OCI-LY1 (cell line): Measurements from ENCODE around the gene C2CD4D.

Source experiments
- EZH2 ChIP-seq: fragments of 200-600 bp; sonication (generic), shearing (Covaris generic); IDR thresholded peaks from 2 replicates; pipeline ENCODE4 v1.8.0; 2017; ENCODE audit warnings: borderline replicate concordance, mixed run types, mild to moderate bottlenecking, antibody characterized with exemption, low read length, moderate library complexity, mixed read lengths
- TF ChIP-seq, protein P1 (sequence below): fragments of 200-600 bp; sonication (generic), shearing (Covaris generic); IDR thresholded peaks from 2 replicates; pipeline ENCODE4 v1.5.1; 2017; ENCODE audit warnings: mild to moderate bottlenecking, antibody characterized with exemption, low read length, moderate library complexity, mixed read lengths

DNA sequence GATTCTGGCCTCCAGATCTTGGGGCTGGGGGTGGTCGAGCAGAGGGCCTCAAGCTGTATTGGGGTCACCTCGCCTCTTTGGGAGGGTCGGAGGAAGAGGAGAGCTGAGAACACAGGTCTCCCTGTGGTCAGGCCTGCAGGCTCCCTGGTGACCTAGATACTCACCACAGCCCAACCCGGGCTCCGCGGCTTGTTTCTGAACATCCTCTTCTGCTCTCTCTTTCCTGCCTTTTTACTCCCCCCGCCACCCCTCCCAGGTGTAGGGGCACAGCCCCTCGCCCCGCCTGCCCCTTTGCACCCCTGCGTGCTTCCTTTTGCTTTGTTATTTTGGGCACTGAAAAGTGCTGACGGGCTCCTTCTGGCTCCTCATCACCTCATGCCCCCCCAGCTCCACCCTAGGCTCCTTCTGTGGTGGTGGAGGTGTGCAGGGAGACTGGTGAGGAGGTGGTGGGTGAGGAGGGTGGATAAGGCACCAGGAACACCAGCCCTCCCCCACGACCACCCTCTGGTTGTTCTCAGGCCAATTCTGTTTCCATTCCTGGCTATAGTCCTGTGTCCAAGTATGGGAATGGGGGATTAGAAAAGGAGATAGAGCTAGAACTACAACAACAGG is 23.8 kb downstream of the C2CD4D start:
- TF ChIP-seq, protein P1, sequence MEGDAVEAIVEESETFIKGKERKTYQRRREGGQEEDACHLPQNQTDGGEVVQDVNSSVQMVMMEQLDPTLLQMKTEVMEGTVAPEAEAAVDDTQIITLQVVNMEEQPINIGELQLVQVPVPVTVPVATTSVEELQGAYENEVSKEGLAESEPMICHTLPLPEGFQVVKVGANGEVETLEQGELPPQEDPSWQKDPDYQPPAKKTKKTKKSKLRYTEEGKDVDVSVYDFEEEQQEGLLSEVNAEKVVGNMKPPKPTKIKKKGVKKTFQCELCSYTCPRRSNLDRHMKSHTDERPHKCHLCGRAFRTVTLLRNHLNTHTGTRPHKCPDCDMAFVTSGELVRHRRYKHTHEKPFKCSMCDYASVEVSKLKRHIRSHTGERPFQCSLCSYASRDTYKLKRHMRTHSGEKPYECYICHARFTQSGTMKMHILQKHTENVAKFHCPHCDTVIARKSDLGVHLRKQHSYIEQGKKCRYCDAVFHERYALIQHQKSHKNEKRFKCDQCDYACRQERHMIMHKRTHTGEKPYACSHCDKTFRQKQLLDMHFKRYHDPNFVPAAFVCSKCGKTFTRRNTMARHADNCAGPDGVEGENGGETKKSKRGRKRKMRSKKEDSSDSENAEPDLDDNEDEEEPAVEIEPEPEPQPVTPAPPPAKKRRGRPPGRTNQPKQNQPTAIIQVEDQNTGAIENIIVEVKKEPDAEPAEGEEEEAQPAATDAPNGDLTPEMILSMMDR, result no peak
- TF ChIP-seq EZH2, result no peak
